Liver (tissue), 9 donors: ENCODE measurements around the gene TXN2. TPM values are rescaled to one million over a fixed set of nuclear protein-coding genes. Genes with fewer than 3 reads are reported as not detected.
A peak's percentile ranks its signal among the peaks of the same experiment; 100 is the strongest.
"Not testable (repeated sequence)": the region's sequence is repeated elsewhere in the genome, so short reads cannot be mapped to it uniquely, and the experiment has no call there.

Experiments
- DNase-seq: peaks from one replicate; pipeline ENCODE4 v3.0.0-alpha.2; 2017; ENCODE audit warnings: low spot score
- H3K27ac ChIP-seq, 2 donors: one replicate each; pipeline ENCODE4 v1.7.0; 2013; ENCODE audit warnings: inconsistent platforms in 2 of 2, low read length in 2 of 2, control low read depth in 1 of 2, low read depth in 1 of 2, mild to moderate bottlenecking in 1 of 2
- H3K27me3 ChIP-seq, 4 donors: one replicate each; pipeline versions ENCODE4 v1.6.1 to v1.7.0; 2013; ENCODE audit warnings: low read length in 3 of 4, inconsistent platforms in 1 of 4, mild to moderate bottlenecking in 1 of 4, moderate library complexity in 1 of 4; ENCODE audit not compliant: control insufficient read depth in 4 of 4, insufficient read depth in 4 of 4
- H3K36me3 ChIP-seq, 4 donors: one replicate each; pipeline versions ENCODE4 v1.6.1 to v1.7.0; 2013; ENCODE audit warnings: low read length in 3 of 4, mild to moderate bottlenecking in 3 of 4, low read depth in 1 of 4, moderate library complexity in 1 of 4; ENCODE audit not compliant: control insufficient read depth in 4 of 4, insufficient read depth in 3 of 4
- H3K4me1 ChIP-seq, 4 donors: one replicate each; pipeline versions ENCODE4 v1.6.1 to v1.7.0; 2013; ENCODE audit warnings: low read length in 3 of 4, mild to moderate bottlenecking in 3 of 4, moderate library complexity in 1 of 4; ENCODE audit not compliant: control insufficient read depth in 4 of 4, insufficient read depth in 4 of 4
- H3K4me3 ChIP-seq, 3 donors: one replicate each; pipeline versions ENCODE4 v1.6.1 to v1.7.0; 2013; ENCODE audit warnings: low read length in 3 of 3, control low read depth in 1 of 3, low read depth in 1 of 3, mild to moderate bottlenecking in 1 of 3
- H3K9ac ChIP-seq, 2 donors: one replicate each; pipeline ENCODE4 v1.7.0; 2013; ENCODE audit warnings: low read length in 2 of 2, mild to moderate bottlenecking in 2 of 2, moderate library complexity in 2 of 2, control low read depth in 1 of 2, low read depth in 1 of 2
- H3K9me3 ChIP-seq, 4 donors: one replicate each; pipeline versions ENCODE4 v1.6.1 to v1.7.0; 2013; ENCODE audit warnings: low read length in 3 of 4; ENCODE audit not compliant: control insufficient read depth in 4 of 4
- EGR1 ChIP-seq, 2 donors: IDR thresholded peaks; 2 replicates each; pipeline ENCODE4 v1.6.1; 2016 to 2018; ENCODE audit warnings: antibody characterized with exemption in 2 of 2, low read depth in 2 of 2
- FOXA1 ChIP-seq: IDR thresholded peaks from 2 replicates; pipeline ENCODE4 v1.6.1; 2016; ENCODE audit warnings: antibody characterized with exemption
- FOXA2 ChIP-seq: IDR thresholded peaks from 2 replicates; pipeline ENCODE4 v1.6.1; 2016; ENCODE audit warnings: antibody characterized with exemption
- GABPA ChIP-seq, 2 donors: IDR thresholded peaks in 1 of 2; conservative IDR thresholded peaks in 1 of 2; 2 replicates each; pipeline ENCODE4 v1.6.1; 2016; ENCODE audit warnings: antibody characterized with exemption in 2 of 2, mild to moderate bottlenecking in 1 of 2, moderate library complexity in 1 of 2
- HNF4A ChIP-seq, 2 donors: conservative IDR thresholded peaks; 2 replicates each; pipeline ENCODE4 v1.6.1; 2016; ENCODE audit warnings: antibody characterized with exemption in 2 of 2, mild to moderate bottlenecking in 2 of 2
- JUND ChIP-seq, 2 donors: IDR thresholded peaks; 2 replicates each; pipeline ENCODE4 v1.6.1; 2016; ENCODE audit warnings: antibody characterized with exemption in 2 of 2
- NR2F2 ChIP-seq: IDR thresholded peaks from 2 replicates; pipeline ENCODE4 v1.6.1; 2016; ENCODE audit warnings: antibody characterized with exemption
- RAD21 ChIP-seq, 2 donors: IDR thresholded peaks; 2 replicates each; pipeline ENCODE4 v1.6.1; 2016; ENCODE audit warnings: antibody characterized with exemption in 2 of 2, mild to moderate bottlenecking in 2 of 2
- RXRA ChIP-seq, 2 donors: IDR thresholded peaks; 2 replicates each; pipeline ENCODE4 v1.6.1; 2017 to 2018; ENCODE audit warnings: antibody characterized with exemption in 2 of 2, mild to moderate bottlenecking in 1 of 2
- TAF1 ChIP-seq: conservative IDR thresholded peaks from 2 replicates; pipeline ENCODE4 v1.6.1; 2016; ENCODE audit warnings: antibody characterized with exemption, mild to moderate bottlenecking
- YY1 ChIP-seq: IDR thresholded peaks from 2 replicates; pipeline ENCODE4 v1.6.1; 2016; ENCODE audit warnings: antibody characterized with exemption, mild to moderate bottlenecking
- WGBS: extraction: QIAGEN DNeasy Blood & Tissue Kit; methylation state at CpG from one replicate; pipeline ENCODE4 v1.1.7; 2013; 5-methylcytosine and 5-hydroxymethylcytosine counted together
- polyA plus RNA-seq, 2 donors: library from polyadenylated mRNA; stranded (reverse) in 1 of 2; unstranded in 1 of 2; fragments of 200-250 nt in 1 of 2; fragments of >200 nt in 1 of 2; fragmentation: Nextera tagmentation in 1 of 2; extraction: Ambion mirVana in 1 of 2; gene quantifications; one replicate each; pipeline versions ENCODE4 v1.2.1 to v1.2.3, GENCODE V29; 2013 to 2015
- total RNA-seq, 2 donors: library from RNA; depleted of rRNA; stranded (reverse); fragments of >200 nt; gene quantifications; one replicate each; pipeline ENCODE4 v1.2.3, GENCODE V29; 2014
- TF ChIP-seq, protein P1 (sequence below): fragments of 150-350 bp; IDR thresholded peaks from 2 replicates; pipeline ENCODE4 v1.5.1; 2017; ENCODE audit warnings: improper control_type of control experiment, low read depth, low read length; ENCODE audit not compliant: missing input control
- TF ChIP-seq, protein P2 (sequence below): IDR thresholded peaks from 2 replicates; pipeline ENCODE4 v1.6.1; 2016; ENCODE audit warnings: antibody characterized with exemption, mild to moderate bottlenecking
- TF ChIP-seq, protein P3 (sequence below): IDR thresholded peaks from 2 replicates; pipeline ENCODE4 v1.6.1; 2016; ENCODE audit warnings: antibody characterized with exemption
- donor health status: healthy.
- donor health status: healthy.
- donor health status: healthy.
- donor health status: healthy.
- donor health status: healthy.

TXN2 gene
- total and polyA plus RNA-seq, 4 donors = 27.5 to 154 (median 73.4) TPM

DNA sequence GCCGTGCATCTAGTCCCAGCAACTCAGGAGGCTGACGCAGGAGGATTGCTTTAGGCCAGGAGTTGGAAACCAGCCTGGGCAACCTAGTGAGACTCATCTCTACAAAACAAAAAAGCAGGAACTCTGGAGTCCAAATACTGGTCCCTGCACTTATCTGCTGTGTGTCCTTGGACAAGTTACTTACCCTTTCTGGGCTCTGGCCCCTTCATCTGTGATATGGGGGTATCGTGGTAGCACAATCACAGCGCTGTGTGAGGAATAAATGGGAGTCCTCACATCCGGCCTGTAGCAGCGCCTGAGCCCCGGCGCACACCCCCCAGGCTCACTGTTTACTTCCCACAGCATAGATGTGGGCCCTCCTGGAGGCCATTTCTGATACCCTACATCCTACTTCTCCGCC, 49.5 kb downstream of the TXN2 start:
- Histone ChIP-seq H3K36me3 (no peaks in the 10 kb centered on the region), H3K4me1 (peaks cover 2 to 32% (median 19%) of the 10 kb centered on the region in 4 donors), H3K4me3 (no peak overlapping the region), H3K9ac (no peak overlapping the region), H3K27ac (no peak overlapping the region), H3K9me3 (no peaks in the 10 kb centered on the region), H3K27me3 (no peaks in the 10 kb centered on the region)
- TF ChIP-seq NR2F2 (no peak), FOXA1 (no peak)
- no peak for DNase-seq
- 87% methylated on average over 9 of the region's 9 CpGs for WGBS

DNA sequence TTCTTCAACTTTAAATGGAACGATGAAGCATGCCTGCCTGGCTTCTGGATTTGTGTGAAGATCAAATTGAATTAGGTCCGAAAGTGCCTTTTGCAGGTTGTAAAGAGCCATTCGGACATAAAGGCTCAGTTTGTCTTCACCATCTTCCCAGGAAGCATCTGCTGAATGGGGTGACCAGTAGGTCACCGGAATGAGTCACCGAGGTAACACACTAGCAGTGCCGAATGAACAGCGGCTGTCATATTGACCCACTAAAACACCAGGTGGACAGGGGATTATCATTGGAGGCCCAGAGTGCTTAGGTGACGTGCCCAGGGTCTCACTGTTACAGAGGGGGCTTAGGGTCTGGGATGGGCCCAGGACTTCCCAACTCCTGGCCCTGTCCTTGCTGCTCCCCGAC, 50.6 kb downstream of the TXN2 start:
- TF ChIP-seq HNF4A (conservative IDR thresholded peaks at IDR 0.05) (no peak), JUND (IDR thresholded peaks at IDR 0.05) (no peak)

DNA sequence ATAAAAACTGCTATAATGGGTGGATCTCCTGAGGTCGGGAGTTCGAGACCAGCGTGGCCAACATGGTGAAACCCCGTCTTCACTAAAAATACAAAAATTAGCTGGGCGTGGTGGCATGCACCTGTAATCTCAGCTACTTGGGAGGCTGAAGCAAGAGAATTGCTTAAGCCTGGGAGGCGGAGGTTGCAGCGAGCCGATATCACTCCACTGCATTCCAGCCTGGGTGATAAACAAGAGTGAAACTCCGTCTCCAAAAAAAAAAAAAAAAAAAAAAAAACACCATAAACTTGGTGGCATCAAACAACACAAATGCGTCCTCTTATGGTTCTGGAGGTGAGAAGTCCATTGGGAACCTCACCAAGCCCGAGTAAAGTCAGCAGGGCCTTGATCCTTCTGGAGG, 53.5 kb downstream of the TXN2 start:
- H3K4me1 ChIP-seq, H3K4me3 ChIP-seq, H3K27ac ChIP-seq, H3K9ac ChIP-seq, H3K9me3 ChIP-seq, DNase-seq, H3K36me3 ChIP-seq, H3K27me3 ChIP-seq: not testable (repeated sequence)
- WGBS = 92% methylated on average over 11 of the region's 11 CpGs

More for the DNA sequence above, 50.6 kb downstream of the TXN2 start:
- Histone ChIP-seq H3K27ac (no peak overlapping the region), H3K27me3 (no peaks in the 10 kb centered on the region), H3K4me3 (no peak overlapping the region), H3K9me3 (no peaks in the 10 kb centered on the region), H3K4me1 (peaks cover 2 to 31% (median 19%) of the 10 kb centered on the region in 4 donors), H3K36me3 (no peaks in the 10 kb centered on the region), H3K9ac (no peak overlapping the region)
- no peak for DNase-seq
- 79% methylated on average over 9 of the region's 9 CpGs for WGBS

DNA sequence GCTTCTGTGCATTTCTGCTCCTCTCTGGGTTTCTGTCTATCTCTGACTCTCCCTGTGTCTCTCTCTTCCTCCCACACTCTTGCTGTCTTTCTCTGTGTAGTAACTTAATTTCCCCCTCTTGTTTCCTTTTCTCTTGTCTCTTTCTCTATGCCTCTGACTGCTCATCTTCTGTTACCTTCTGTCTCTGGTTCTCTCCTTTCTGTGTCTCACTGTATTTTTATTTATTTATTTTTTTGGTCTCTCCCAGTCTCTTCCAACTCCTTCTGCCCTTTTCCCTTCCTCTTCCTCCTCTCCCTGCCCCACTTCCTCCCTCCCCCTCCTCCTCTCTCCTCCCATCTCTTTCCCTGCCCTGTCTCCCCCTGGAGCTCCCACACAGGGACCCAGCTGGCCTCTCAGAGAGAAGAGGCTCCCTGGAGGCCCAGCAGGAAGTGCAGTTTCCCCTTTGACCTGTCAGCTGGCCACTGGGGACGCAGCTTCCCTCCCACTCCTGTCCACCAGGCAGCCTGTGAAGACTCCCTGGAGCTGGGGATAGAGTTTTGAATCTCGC, 55.4 kb downstream of the TXN2 start:
- no peak for TF ChIP-seq TAF1
- TF ChIP-seq, protein P1, sequence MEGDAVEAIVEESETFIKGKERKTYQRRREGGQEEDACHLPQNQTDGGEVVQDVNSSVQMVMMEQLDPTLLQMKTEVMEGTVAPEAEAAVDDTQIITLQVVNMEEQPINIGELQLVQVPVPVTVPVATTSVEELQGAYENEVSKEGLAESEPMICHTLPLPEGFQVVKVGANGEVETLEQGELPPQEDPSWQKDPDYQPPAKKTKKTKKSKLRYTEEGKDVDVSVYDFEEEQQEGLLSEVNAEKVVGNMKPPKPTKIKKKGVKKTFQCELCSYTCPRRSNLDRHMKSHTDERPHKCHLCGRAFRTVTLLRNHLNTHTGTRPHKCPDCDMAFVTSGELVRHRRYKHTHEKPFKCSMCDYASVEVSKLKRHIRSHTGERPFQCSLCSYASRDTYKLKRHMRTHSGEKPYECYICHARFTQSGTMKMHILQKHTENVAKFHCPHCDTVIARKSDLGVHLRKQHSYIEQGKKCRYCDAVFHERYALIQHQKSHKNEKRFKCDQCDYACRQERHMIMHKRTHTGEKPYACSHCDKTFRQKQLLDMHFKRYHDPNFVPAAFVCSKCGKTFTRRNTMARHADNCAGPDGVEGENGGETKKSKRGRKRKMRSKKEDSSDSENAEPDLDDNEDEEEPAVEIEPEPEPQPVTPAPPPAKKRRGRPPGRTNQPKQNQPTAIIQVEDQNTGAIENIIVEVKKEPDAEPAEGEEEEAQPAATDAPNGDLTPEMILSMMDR = no peak
- TF ChIP-seq GABPA (IDR thresholded peaks at IDR 0.05 in 1 of 2, conservative IDR thresholded peaks at IDR 0.05 in 1 of 2) = no peak
- TF ChIP-seq, protein P2, sequence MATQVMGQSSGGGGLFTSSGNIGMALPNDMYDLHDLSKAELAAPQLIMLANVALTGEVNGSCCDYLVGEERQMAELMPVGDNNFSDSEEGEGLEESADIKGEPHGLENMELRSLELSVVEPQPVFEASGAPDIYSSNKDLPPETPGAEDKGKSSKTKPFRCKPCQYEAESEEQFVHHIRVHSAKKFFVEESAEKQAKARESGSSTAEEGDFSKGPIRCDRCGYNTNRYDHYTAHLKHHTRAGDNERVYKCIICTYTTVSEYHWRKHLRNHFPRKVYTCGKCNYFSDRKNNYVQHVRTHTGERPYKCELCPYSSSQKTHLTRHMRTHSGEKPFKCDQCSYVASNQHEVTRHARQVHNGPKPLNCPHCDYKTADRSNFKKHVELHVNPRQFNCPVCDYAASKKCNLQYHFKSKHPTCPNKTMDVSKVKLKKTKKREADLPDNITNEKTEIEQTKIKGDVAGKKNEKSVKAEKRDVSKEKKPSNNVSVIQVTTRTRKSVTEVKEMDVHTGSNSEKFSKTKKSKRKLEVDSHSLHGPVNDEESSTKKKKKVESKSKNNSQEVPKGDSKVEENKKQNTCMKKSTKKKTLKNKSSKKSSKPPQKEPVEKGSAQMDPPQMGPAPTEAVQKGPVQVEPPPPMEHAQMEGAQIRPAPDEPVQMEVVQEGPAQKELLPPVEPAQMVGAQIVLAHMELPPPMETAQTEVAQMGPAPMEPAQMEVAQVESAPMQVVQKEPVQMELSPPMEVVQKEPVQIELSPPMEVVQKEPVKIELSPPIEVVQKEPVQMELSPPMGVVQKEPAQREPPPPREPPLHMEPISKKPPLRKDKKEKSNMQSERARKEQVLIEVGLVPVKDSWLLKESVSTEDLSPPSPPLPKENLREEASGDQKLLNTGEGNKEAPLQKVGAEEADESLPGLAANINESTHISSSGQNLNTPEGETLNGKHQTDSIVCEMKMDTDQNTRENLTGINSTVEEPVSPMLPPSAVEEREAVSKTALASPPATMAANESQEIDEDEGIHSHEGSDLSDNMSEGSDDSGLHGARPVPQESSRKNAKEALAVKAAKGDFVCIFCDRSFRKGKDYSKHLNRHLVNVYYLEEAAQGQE = no peak
- no peak for TF ChIP-seq RXRA (IDR thresholded peaks at IDR 0.05)
- peak; percentile 90 for TF ChIP-seq NR2F2
- TF ChIP-seq, protein P3, sequence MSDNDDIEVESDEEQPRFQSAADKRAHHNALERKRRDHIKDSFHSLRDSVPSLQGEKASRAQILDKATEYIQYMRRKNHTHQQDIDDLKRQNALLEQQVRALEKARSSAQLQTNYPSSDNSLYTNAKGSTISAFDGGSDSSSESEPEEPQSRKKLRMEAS = no peak
- TF ChIP-seq FOXA2 = no peak
- no peak for TF ChIP-seq JUND (IDR thresholded peaks at IDR 0.05)
- no peak for TF ChIP-seq EGR1 (IDR thresholded peaks at IDR 0.05; ENCODE audit: low read depth in 2 of 2)
- TF ChIP-seq RAD21 (IDR thresholded peaks at IDR 0.05) = peak in 1 of 2 donors; percentile 39
- TF ChIP-seq YY1 = no peak
- no peak overlapping the region for H3K4me3 ChIP-seq
- peak; percentile 53 for DNase-seq
- H3K27ac ChIP-seq = no peak overlapping the region
- 62% methylated on average over 2 of the region's 2 CpGs for whole genome bisulfite sequencing
- no peaks in the 10 kb centered on the region for H3K36me3 ChIP-seq
- no peaks in the 10 kb centered on the region for H3K4me1 ChIP-seq
- H3K9me3 ChIP-seq = no peaks in the 10 kb centered on the region
- H3K27me3 ChIP-seq = no peaks in the 10 kb centered on the region
- no peak overlapping the region for H3K9ac ChIP-seq
